CD4-positive, alpha-beta T cell treated with Interleukin-2 at 100 ng/mL for 4 hours (primary cell): Measurements from ENCODE around the gene DGCR6.
"Not testable (repeated sequence)": the region's sequence is repeated elsewhere in the genome, so short reads cannot be mapped to it uniquely, and the experiment has no call there.

Experiments
- DNase-seq: peaks from one replicate; pipeline ENCODE4 v3.0.0-alpha.2; 2020; ENCODE audit warnings: low spot score

The DGCR6 gene

GRCh38 chr22:18905540-18906409 is at the start of gene DGCR6:
DGCR6 (plus strand) TSS chr22:18906320; CDS start chr22:18906375, 55 bp downstream.
- DNase-seq: no peak

GRCh38 chr22:18859314-18859713 is 46.8 kb upstream of the DGCR6 start:
- DNase-seq: not testable (repeated sequence)

- peak; percentile 78 for DNase-seq
Measured at GRCh38 chr22:18881260-18881659, 24.9 kb upstream of the DGCR6 start.

GRCh38 chr22:18884465-18884864 is 21.7 kb upstream of the DGCR6 start:
- DNase-seq: not testable (repeated sequence)

GRCh38 chr22:18888115-18888514 is 18.0 kb upstream of the DGCR6 start:
- no peak for DNase-seq

GRCh38 chr22:18890510-18891192 is 15.5 kb upstream of the DGCR6 start:
- DNase-seq: not testable (repeated sequence)

GRCh38 chr22:18893775-18894174 is 12.3 kb upstream of the DGCR6 start:
- not testable (repeated sequence) for DNase-seq

GRCh38 chr22:18896037-18896657 is 10.0 kb upstream of the DGCR6 start:
- DNase-seq: not testable (repeated sequence)

- DNase-seq: not testable (repeated sequence)
Measured at GRCh38 chr22:18906410-18906745, 258 bp downstream of the DGCR6 start.

GRCh38 chr22:18906896-18907295 is 776 bp downstream of the DGCR6 start:
- no peak for DNase-seq

GRCh38 chr22:18909556-18909955 is 3.4 kb downstream of the DGCR6 start:
- no peak for DNase-seq

GRCh38 chr22:18911535-18911934 is 5.4 kb downstream of the DGCR6 start:
- not testable (repeated sequence) for DNase-seq

GRCh38 chr22:18912264-18912946 is 6.3 kb downstream of the DGCR6 start:
- DNase-seq: not testable (repeated sequence)

- DNase-seq: not testable (repeated sequence)
Measured at GRCh38 chr22:18914558-18914957, 8.4 kb downstream of the DGCR6 start.

- DNase-seq: not testable (repeated sequence)
Measured at GRCh38 chr22:18915550-18915949, 9.4 kb downstream of the DGCR6 start.

GRCh38 chr22:18917818-18918217 is 11.7 kb downstream of the DGCR6 start:
- not testable (repeated sequence) for DNase-seq

- not testable (repeated sequence) for DNase-seq
Measured at GRCh38 chr22:18920257-18920902, 14.3 kb downstream of the DGCR6 start.

GRCh38 chr22:18925368-18926064 is 19.4 kb downstream of the DGCR6 start:
- no peak for DNase-seq

- no peak for DNase-seq
Measured at GRCh38 chr22:18927020-18927419, 20.9 kb downstream of the DGCR6 start.

- DNase-seq: no peak
Measured at GRCh38 chr22:18927573-18927972, 21.5 kb downstream of the DGCR6 start.

- DNase-seq: no peak
Measured at GRCh38 chr22:18929459-18929858, 23.3 kb downstream of the DGCR6 start.
